ENCODE results near the gene ARVCF. TPM values are rescaled to one million over a fixed set of nuclear protein-coding genes. Genes with fewer than 3 reads are reported as not detected.

Gene ARVCF
- total and polyA plus RNA-seq, 9 of the 15 experiments (the other 6 are each of a cell fraction or from before 2014, with no cell fraction given): 0.03 to 97.4 (median 15.6) TPM

- TF ChIP-seq, protein P1, sequence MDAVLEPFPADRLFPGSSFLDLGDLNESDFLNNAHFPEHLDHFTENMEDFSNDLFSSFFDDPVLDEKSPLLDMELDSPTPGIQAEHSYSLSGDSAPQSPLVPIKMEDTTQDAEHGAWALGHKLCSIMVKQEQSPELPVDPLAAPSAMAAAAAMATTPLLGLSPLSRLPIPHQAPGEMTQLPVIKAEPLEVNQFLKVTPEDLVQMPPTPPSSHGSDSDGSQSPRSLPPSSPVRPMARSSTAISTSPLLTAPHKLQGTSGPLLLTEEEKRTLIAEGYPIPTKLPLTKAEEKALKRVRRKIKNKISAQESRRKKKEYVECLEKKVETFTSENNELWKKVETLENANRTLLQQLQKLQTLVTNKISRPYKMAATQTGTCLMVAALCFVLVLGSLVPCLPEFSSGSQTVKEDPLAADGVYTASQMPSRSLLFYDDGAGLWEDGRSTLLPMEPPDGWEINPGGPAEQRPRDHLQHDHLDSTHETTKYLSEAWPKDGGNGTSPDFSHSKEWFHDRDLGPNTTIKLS (IDR thresholded peaks at IDR 0.05; ENCODE audit: borderline replicate concordance, low read depth): no peak
- 0 out of 2 replicates have a peak, but pooled peaks have one; percentile 45 for TF ChIP-seq TCF7L2 (IDR thresholded peaks at IDR 0.05; ENCODE audit: low read depth, low read length)
- no peak for TF ChIP-seq ZNF23 (CRISPR knock-in tag; IDR thresholded peaks at IDR 0.05)
- TF ChIP-seq IRF2 (CRISPR knock-in tag; IDR thresholded peaks at IDR 0.05): no peak
- no peak for TF ChIP-seq SLC30A9 (CRISPR knock-in tag; IDR thresholded peaks at IDR 0.05)
- no peak for TF ChIP-seq HNRNPL (IDR thresholded peaks at IDR 0.05; ENCODE audit: low read depth, low read length)
- TF ChIP-seq ZNF707 (CRISPR knock-in tag; conservative IDR thresholded peaks at IDR 0.05): no peak
- TF ChIP-seq L3MBTL2 (IDR thresholded peaks at IDR 0.05): no peak
- TF ChIP-seq, protein P2, sequence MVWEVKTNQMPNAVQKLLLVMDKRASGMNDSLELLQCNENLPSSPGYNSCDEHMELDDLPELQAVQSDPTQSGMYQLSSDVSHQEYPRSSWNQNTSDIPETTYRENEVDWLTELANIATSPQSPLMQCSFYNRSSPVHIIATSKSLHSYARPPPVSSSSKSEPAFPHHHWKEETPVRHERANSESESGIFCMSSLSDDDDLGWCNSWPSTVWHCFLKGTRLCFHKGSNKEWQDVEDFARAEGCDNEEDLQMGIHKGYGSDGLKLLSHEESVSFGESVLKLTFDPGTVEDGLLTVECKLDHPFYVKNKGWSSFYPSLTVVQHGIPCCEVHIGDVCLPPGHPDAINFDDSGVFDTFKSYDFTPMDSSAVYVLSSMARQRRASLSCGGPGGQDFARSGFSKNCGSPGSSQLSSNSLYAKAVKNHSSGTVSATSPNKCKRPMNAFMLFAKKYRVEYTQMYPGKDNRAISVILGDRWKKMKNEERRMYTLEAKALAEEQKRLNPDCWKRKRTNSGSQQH (CRISPR knock-in tag; IDR thresholded peaks at IDR 0.05): peak; percentile 92; the same call in 1 of the 2 replicates
- TF ChIP-seq, protein P3, sequence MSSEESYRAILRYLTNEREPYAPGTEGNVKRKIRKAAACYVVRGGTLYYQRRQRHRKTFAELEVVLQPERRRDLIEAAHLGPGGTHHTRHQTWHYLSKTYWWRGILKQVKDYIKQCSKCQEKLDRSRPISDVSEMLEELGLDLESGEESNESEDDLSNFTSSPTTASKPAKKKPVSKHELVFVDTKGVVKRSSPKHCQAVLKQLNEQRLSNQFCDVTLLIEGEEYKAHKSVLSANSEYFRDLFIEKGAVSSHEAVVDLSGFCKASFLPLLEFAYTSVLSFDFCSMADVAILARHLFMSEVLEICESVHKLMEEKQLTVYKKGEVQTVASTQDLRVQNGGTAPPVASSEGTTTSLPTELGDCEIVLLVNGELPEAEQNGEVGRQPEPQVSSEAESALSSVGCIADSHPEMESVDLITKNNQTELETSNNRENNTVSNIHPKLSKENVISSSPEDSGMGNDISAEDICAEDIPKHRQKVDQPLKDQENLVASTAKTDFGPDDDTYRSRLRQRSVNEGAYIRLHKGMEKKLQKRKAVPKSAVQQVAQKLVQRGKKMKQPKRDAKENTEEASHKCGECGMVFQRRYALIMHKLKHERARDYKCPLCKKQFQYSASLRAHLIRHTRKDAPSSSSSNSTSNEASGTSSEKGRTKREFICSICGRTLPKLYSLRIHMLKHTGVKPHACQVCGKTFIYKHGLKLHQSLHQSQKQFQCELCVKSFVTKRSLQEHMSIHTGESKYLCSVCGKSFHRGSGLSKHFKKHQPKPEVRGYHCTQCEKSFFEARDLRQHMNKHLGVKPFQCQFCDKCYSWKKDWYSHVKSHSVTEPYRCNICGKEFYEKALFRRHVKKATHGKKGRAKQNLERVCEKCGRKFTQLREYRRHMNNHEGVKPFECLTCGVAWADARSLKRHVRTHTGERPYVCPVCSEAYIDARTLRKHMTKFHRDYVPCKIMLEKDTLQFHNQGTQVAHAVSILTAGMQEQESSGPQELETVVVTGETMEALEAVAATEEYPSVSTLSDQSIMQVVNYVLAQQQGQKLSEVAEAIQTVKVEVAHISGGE (CRISPR knock-in tag; IDR thresholded peaks at IDR 0.05): no peak
- TF ChIP-seq NR4A1 (CRISPR knock-in tag; IDR thresholded peaks at IDR 0.05): peak; percentile 91; the same call in 1 of the 2 replicates
- no peak; the same call in 1 of the 2 replicates for TF ChIP-seq NR4A1 (tag; IDR thresholded peaks at IDR 0.05)
- no peak for TF ChIP-seq MYBL2 (IDR thresholded peaks at IDR 0.05; ENCODE audit: low read depth)
- TF ChIP-seq MYBL2 (CRISPR knock-in tag; IDR thresholded peaks at IDR 0.05; ENCODE audit: borderline replicate concordance): no peak
- no peak for TF ChIP-seq RBM25 (IDR thresholded peaks at IDR 0.05; ENCODE audit: low read depth, low read length, severe bottlenecking)
- no peak for TF ChIP-seq PYGO2 (tag; IDR thresholded peaks at IDR 0.05)
- TF ChIP-seq, protein P4, sequence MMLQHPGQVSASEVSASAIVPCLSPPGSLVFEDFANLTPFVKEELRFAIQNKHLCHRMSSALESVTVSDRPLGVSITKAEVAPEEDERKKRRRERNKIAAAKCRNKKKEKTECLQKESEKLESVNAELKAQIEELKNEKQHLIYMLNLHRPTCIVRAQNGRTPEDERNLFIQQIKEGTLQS (IDR thresholded peaks at IDR 0.05): no peak
- TF ChIP-seq, protein P4 (CRISPR knock-in tag; conservative IDR thresholded peaks at IDR 0.05): no peak
- no peak for TF ChIP-seq ZZZ3 (IDR thresholded peaks at IDR 0.05)
- TF ChIP-seq SMAD4 (CRISPR knock-in tag; conservative IDR thresholded peaks at IDR 0.05): peak; percentile 92; the same call in 1 of the 2 replicates
- no peak for TF ChIP-seq ZNF780A (CRISPR knock-in tag; IDR thresholded peaks at IDR 0.05)
- no peak for TF ChIP-seq MCM5 (IDR thresholded peaks at IDR 0.05; ENCODE audit: low read depth)
These were observed 4.0 kb upstream of the ARVCF start, which contains the start of gene TANGO2 (continued) for GRCh38 chr22:20020533-20021195.

Measured in K562 (cell line).